Mesendoderm (in vitro differentiated cells): ENCODE results near the gene ELL3. TPM values are rescaled to one million over a fixed set of nuclear protein-coding genes. Genes with fewer than 3 reads are reported as not detected.
"Not testable (repeated sequence)": the region's sequence is repeated elsewhere in the genome, so short reads cannot be mapped to it uniquely, and the experiment has no call there.

ENCODE experiments used
- DNase-seq: peaks from one replicate; pipeline ENCODE4 v3.0.0; 2013
- H2AK5ac ChIP-seq: 2 replicates; pipeline ENCODE4 v1.6.1; 2013; ENCODE audit warnings: low read length, inconsistent platforms
- H2BK120ac ChIP-seq: 2 replicates; pipeline ENCODE4 v1.6.1; 2013; ENCODE audit warnings: low read depth, mild to moderate bottlenecking, low read length, moderate library complexity, mixed read lengths
- H2BK15ac ChIP-seq: replicated peaks from 2 replicates; pipeline ENCODE4 v1.6.1; 2013; ENCODE audit warnings: low read depth, mild to moderate bottlenecking, moderate library complexity
- H2BK5ac ChIP-seq: 2 replicates; pipeline ENCODE4 v1.6.1; 2013; ENCODE audit warnings: low read length, inconsistent platforms
- H3K18ac ChIP-seq: 2 replicates; pipeline ENCODE4 v1.6.1; 2013; ENCODE audit warnings: mild to moderate bottlenecking, low read length, mixed read lengths
- H3K23ac ChIP-seq: one replicate; pipeline ENCODE4 v1.6.1; 2013; ENCODE audit warnings: low read length
- H3K27ac ChIP-seq: 2 replicates; pipeline ENCODE4 v1.5.1; 2013; ENCODE audit warnings: low read depth, mild to moderate bottlenecking, inconsistent platforms, low read length, moderate library complexity
- H3K27me3 ChIP-seq: 2 replicates; pipeline ENCODE4 v1.6.1; 2013; ENCODE audit warnings: low read length, control low read depth, mild to moderate bottlenecking, inconsistent platforms; ENCODE audit not compliant: insufficient read depth, poor library complexity
- H3K36me3 ChIP-seq: 2 replicates; pipeline ENCODE4 v1.6.1; 2013; ENCODE audit warnings: low read length, inconsistent platforms; ENCODE audit not compliant: control insufficient read depth, insufficient read depth
- H3K4ac ChIP-seq: one replicate; pipeline ENCODE4 v1.6.1; 2013; ENCODE audit warnings: low read depth, mild to moderate bottlenecking, low read length, moderate library complexity
- H3K4me1 ChIP-seq: 2 replicates; pipeline ENCODE4 v1.6.1; 2013; ENCODE audit warnings: low read depth, low read length, inconsistent platforms; ENCODE audit not compliant: control insufficient read depth
- H3K4me2 ChIP-seq: 2 replicates; pipeline ENCODE4 v1.6.1; 2013; ENCODE audit warnings: low read length
- H3K4me3 ChIP-seq: 2 replicates; pipeline ENCODE4 v1.5.1; 2013; ENCODE audit warnings: mild to moderate bottlenecking, low read length
- H3K56ac ChIP-seq: one replicate; pipeline ENCODE4 v1.6.1; 2013; ENCODE audit warnings: low read length
- H3K79me1 ChIP-seq: 2 replicates; pipeline ENCODE4 v1.6.1; 2013; ENCODE audit warnings: low read length, inconsistent platforms
- H3K79me2 ChIP-seq: 2 replicates; pipeline ENCODE4 v1.6.1; 2013; ENCODE audit warnings: mild to moderate bottlenecking, low read length; ENCODE audit not compliant: control insufficient read depth, insufficient read depth
- H3K9ac ChIP-seq: 2 replicates; pipeline ENCODE4 v1.6.1; 2013; ENCODE audit warnings: low read length, inconsistent platforms
- H4K5ac ChIP-seq: one replicate; pipeline ENCODE4 v1.6.1; 2013; ENCODE audit warnings: low read length
- H4K8ac ChIP-seq: one replicate; pipeline ENCODE4 v1.6.1; 2013; ENCODE audit warnings: low read depth, mild to moderate bottlenecking, control low read depth, low read length, moderate library complexity
- WGBS: extraction: QIAGEN DNeasy Blood & Tissue Kit; methylation state at CpG from one replicate; pipeline ENCODE4 v1.1.7; 2013; ENCODE audit warnings: low lambda C conversion rate, missing lambda C conversion rate; ENCODE audit not compliant: insufficient coverage; ENCODE audit errors: extremely low coverage; 5-methylcytosine and 5-hydroxymethylcytosine counted together
- small RNA-seq: library from polyadenylated mRNA; stranded (forward); fragments of <200 nt; extraction: miRNeasy Mini kit (QIAGEN cat#:217004); gene quantifications from one replicate; pipeline ENCODE3, GENCODE V24; 2013; ENCODE audit not compliant: insufficient read depth

ELL3 gene

DNA sequence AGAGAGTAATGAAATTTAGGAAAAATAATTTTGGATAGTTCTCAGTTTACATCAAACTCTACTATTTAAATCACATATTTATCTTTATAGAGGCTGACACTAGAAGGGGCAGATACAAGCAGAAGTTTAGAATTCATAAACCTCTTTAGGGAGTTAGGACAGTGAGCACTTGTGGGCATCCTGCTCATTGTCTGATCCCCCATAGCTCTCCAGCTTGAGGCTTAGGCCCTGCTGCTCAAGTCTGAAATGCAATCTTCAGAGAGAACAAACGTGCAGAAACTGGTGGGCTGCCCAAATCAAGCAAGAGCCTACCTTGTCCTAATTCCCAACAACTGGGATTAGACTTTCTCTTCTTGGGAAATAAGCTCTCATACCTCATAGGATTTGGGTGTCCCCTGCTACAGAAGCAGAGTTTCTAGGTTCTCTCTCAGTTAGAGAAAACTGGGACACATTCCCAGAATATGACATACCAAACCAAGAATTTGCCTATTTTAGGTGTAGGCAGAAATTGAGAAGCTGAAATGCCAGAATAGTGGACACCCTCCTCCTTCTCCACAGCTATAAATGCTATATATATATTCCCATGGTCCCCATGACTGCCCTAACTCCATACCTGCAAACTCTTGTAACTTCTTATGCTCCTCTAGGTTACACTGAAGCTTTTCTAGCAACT is 48.6 kb downstream of the ELL3 start:
- not testable (repeated sequence) for H3K27ac ChIP-seq, DNase-seq, H2BK5ac ChIP-seq, H3K56ac ChIP-seq, H3K27me3 ChIP-seq, H3K79me2 ChIP-seq, H3K4ac ChIP-seq, H3K79me1 ChIP-seq, H2BK120ac ChIP-seq, H3K4me1 ChIP-seq, H3K4me2 ChIP-seq, H3K4me3 ChIP-seq, H2AK5ac ChIP-seq, H3K23ac ChIP-seq, H3K9ac ChIP-seq, H4K5ac ChIP-seq, H4K8ac ChIP-seq, H2BK15ac ChIP-seq, H3K36me3 ChIP-seq, H3K18ac ChIP-seq
- no CpG with 5 or more reads among the region's 1 CpG for WGBS

DNA sequence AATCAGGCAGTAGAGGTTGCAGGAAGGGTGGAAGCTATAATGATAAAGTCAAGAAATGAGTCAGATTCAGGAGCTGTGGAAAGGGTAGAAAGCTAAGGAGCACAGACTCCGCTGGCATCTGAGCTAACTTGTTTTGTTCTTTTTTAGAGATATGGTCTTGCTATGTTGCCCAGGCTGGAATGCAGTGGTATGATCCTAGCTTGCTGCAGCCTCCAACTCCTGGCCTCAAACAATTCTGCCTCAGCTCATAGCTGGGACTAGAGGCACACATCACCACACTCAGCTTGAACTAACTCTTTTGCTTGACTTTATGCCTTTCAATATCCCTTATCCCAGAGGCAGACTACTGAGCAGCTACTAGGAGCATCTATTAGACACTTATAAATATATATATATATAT is 50.5 kb downstream of the ELL3 start:
- not testable (repeated sequence) for H3K18ac ChIP-seq, H2BK15ac ChIP-seq, H3K4me3 ChIP-seq, H3K9ac ChIP-seq, H2BK120ac ChIP-seq, H4K5ac ChIP-seq, H3K27me3 ChIP-seq, H2AK5ac ChIP-seq, H3K79me2 ChIP-seq, H3K4me1 ChIP-seq, H3K79me1 ChIP-seq, DNase-seq, H4K8ac ChIP-seq, H3K56ac ChIP-seq, H3K4me2 ChIP-seq, H2BK5ac ChIP-seq, H3K27ac ChIP-seq, H3K36me3 ChIP-seq, H3K23ac ChIP-seq, H3K4ac ChIP-seq
- no CpG with 5 or more reads among the region's 1 CpG for WGBS

DNA sequence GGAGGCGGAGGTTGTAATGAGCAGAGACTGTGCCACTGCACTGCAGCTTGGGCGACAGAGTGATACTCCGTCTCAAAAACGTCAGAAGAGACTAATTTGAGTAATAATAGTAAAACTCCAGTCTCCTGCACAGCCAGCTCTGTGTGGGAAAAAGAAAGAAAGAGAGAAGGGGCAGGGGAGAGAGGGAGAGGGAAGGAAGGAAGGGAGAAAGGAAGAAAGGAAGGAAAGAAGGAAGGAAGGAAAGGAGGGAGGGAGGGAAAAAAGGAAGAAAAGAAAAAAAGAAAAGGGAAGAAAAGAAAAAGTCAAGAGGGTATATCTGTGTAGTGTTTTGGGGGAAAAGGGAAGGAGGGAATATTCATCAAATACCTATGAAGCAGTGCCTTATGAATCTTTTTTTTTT is 53.6 kb downstream of the ELL3 start:
- H3K4me2 ChIP-seq, result no peak overlapping the region
- no peak overlapping the region for H3K56ac ChIP-seq
- no peaks in the 10 kb centered on the region for H3K27me3 ChIP-seq
- no peak overlapping the region for H2BK5ac ChIP-seq
- H2BK15ac ChIP-seq, result no peak overlapping the region
- H4K8ac ChIP-seq, result no peak overlapping the region
- no peak for DNase-seq
- H3K4me3 ChIP-seq, result no peak overlapping the region
- H3K79me1 ChIP-seq, result no peaks in the 10 kb centered on the region
- H3K9ac ChIP-seq, result no peak overlapping the region
- no peak overlapping the region for H3K18ac ChIP-seq
- H4K5ac ChIP-seq, result no peak overlapping the region
- no peaks in the 10 kb centered on the region for H3K79me2 ChIP-seq
- H3K4me1 ChIP-seq, result no peaks in the 10 kb centered on the region
- no peak overlapping the region for H2AK5ac ChIP-seq
- no peak overlapping the region for H3K4ac ChIP-seq
- H2BK120ac ChIP-seq, result no peak overlapping the region
- no peak overlapping the region for H3K23ac ChIP-seq
- H3K27ac ChIP-seq, result no peak overlapping the region
- WGBS, result no CpG with 5 or more reads among the region's 4 CpGs
- H3K36me3 ChIP-seq, result no peaks in the 10 kb centered on the region

Small RNAs within 50 kb of the gene (small RNA-seq; reads per million reads assigned to genes)
- gene MIR1282 (not detected), gene RNU6-354P (not detected)
